NCI-H226 (cell line): Measurements from ENCODE around the gene DYRK1A.

ENCODE experiments used
- DNase-seq: peaks from one replicate; pipeline ENCODE4 v3.0.0-alpha.2; 2015

Gene DYRK1A

GRCh38 chr21:37419228-37419906 lies 52.8 kb downstream of the DYRK1A start:
- DNase-seq, result no peak

GRCh38 chr21:37421306-37421705 lies 54.7 kb downstream of the DYRK1A start:
- no peak for DNase-seq

- no peak for DNase-seq
Observed at GRCh38 chr21:37422382-37422781, 55.8 kb downstream of the DYRK1A start.

GRCh38 chr21:37423103-37423502 lies 56.5 kb downstream of the DYRK1A start:
- no peak for DNase-seq

GRCh38 chr21:37424396-37424795 lies 57.8 kb downstream of the DYRK1A start:
- no peak for DNase-seq

GRCh38 chr21:37425001-37425400 lies 58.4 kb downstream of the DYRK1A start:
- no peak for DNase-seq

GRCh38 chr21:37425684-37426083 lies 59.1 kb downstream of the DYRK1A start:
- no peak for DNase-seq

GRCh38 chr21:37427221-37427620 lies 60.6 kb downstream of the DYRK1A start:
- DNase-seq, result no peak

GRCh38 chr21:37429356-37429755 lies 62.8 kb downstream of the DYRK1A start:
- no peak for DNase-seq

GRCh38 chr21:37430184-37430821 lies 63.7 kb downstream of the DYRK1A start:
- DNase-seq, result no peak

GRCh38 chr21:37431243-37431642 lies 64.7 kb downstream of the DYRK1A start:
- no peak for DNase-seq

- no peak for DNase-seq
Observed at GRCh38 chr21:37432710-37433455, 66.3 kb downstream of the DYRK1A start.

GRCh38 chr21:37433456-37433840 lies 66.9 kb downstream of the DYRK1A start:
- DNase-seq, result no peak

- peak; percentile 96 for DNase-seq
Observed at GRCh38 chr21:37435120-37435519, 68.5 kb downstream of the DYRK1A start.

- no peak for DNase-seq
Observed at GRCh38 chr21:37435711-37436110, 69.1 kb downstream of the DYRK1A start.

GRCh38 chr21:37436174-37436573 lies 69.6 kb downstream of the DYRK1A start:
- DNase-seq, result no peak

- DNase-seq, result no peak
Observed at GRCh38 chr21:37437376-37438080, 71.0 kb downstream of the DYRK1A start.

GRCh38 chr21:37443683-37444082 lies 77.1 kb downstream of the DYRK1A start:
- DNase-seq, result no peak

- DNase-seq, result no peak
Observed at GRCh38 chr21:37445228-37445627, 78.7 kb downstream of the DYRK1A start.

GRCh38 chr21:37446552-37446951 lies 80.0 kb downstream of the DYRK1A start:
- no peak for DNase-seq

- DNase-seq, result no peak
Observed at GRCh38 chr21:37447288-37447936, 80.8 kb downstream of the DYRK1A start.

- no peak for DNase-seq
Observed at GRCh38 chr21:37449302-37449937, 82.8 kb downstream of the DYRK1A start.
